DND-41 (cell line): ENCODE results near the gene SHMT2.

Experiments used
- ATAC-seq: fragments of 200-7000 bp; cut with Tn5 transposase; 3 replicates; pipeline ENCODE4 v1.9.1; 2021; ENCODE audit warnings: low read depth; ENCODE audit not compliant: insufficient read depth
- DNase-seq: peaks from one replicate; pipeline ENCODE4 v3.0.0-alpha.2; 2020
- H2AFZ ChIP-seq: 2 replicates; pipeline ENCODE4 v1.6.0; 2012; ENCODE audit warnings: low read depth, low read length
- H3K27ac ChIP-seq: 2 replicates; pipeline ENCODE4 v1.5.1; 2012; ENCODE audit warnings: low read length, inconsistent platforms
- H3K27me3 ChIP-seq: fragments of 200-600 bp; sonication (generic); 2 replicates; pipeline ENCODE4 v1.6.0; 2012; ENCODE audit warnings: low read length, mild to moderate bottlenecking, inconsistent platforms; ENCODE audit not compliant: insufficient read depth, poor library complexity
- H3K36me3 ChIP-seq: 2 replicates; pipeline ENCODE4 v1.5.1; 2012; ENCODE audit warnings: low read length, inconsistent platforms; ENCODE audit not compliant: insufficient read depth
- H3K4me1 ChIP-seq: 2 replicates; pipeline ENCODE4 v1.5.1; 2012; ENCODE audit warnings: mild to moderate bottlenecking, low read length; ENCODE audit not compliant: insufficient read depth
- H3K4me2 ChIP-seq: 2 replicates; pipeline ENCODE4 v1.6.0; 2012; ENCODE audit warnings: mild to moderate bottlenecking, moderate library complexity, low read length, inconsistent platforms; ENCODE audit not compliant: insufficient read depth
- H3K4me3 ChIP-seq, 2 experiments: fragments of 200-600 bp in 1 of 2; shearing (Covaris generic) in 1 of 2; 2 replicates each; pipeline ENCODE4 v1.5.1; 2012 to 2016; ENCODE audit warnings: inconsistent platforms in 2 of 2, low read length in 2 of 2, mild to moderate bottlenecking in 2 of 2, low read depth in 1 of 2, moderate library complexity in 1 of 2
- H3K79me2 ChIP-seq: 2 replicates; pipeline ENCODE4 v1.6.0; 2012; ENCODE audit warnings: low read length, inconsistent platforms; ENCODE audit not compliant: insufficient read depth
- H3K9ac ChIP-seq: 2 replicates; pipeline ENCODE4 v1.6.0; 2012; ENCODE audit warnings: low read depth, mild to moderate bottlenecking, inconsistent platforms, low read length, moderate library complexity
- H3K9me3 ChIP-seq: 2 replicates; pipeline ENCODE4 v1.5.1; 2012; ENCODE audit warnings: low read length, moderate library complexity, mild to moderate bottlenecking, inconsistent platforms; ENCODE audit not compliant: insufficient read depth, severe bottlenecking
- H4K20me1 ChIP-seq: 2 replicates; pipeline ENCODE4 v1.6.0; 2012; ENCODE audit warnings: low read length; ENCODE audit not compliant: insufficient read depth
- CTCF ChIP-seq: IDR thresholded peaks from 2 replicates; pipeline ENCODE4 v1.5.1; 2012; ENCODE audit warnings: borderline replicate concordance, low read length, moderate library complexity, mild to moderate bottlenecking; ENCODE audit not compliant: poor library complexity, severe bottlenecking; ENCODE audit errors: extremely low read depth
- EZH2 ChIP-seq: IDR thresholded peaks from 3 replicates; pipeline ENCODE4 v1.6.1; 2012; ENCODE audit warnings: borderline replicate concordance, low read depth, mild to moderate bottlenecking, moderate library complexity, low read length, inconsistent platforms; ENCODE audit not compliant: severe bottlenecking

The SHMT2 gene

GRCh38 chr12:57231276-57232021, 1.9 kb downstream of the SHMT2 start:
- Histone ChIP-seq H3K4me3 (peak overlapping the region; percentile 52 to 67; a peak in 3 of 4 replicates), H3K36me3 (peaks cover 49% of the 10 kb centered on the region), H2AFZ (no peak overlapping the region), H3K4me1 (peaks cover 44% of the 10 kb centered on the region), H3K9ac (peak overlapping the region; percentile 83), H3K9me3 (no peaks in the 10 kb centered on the region), H3K79me2 (peaks cover 35% of the 10 kb centered on the region), H3K27me3 (no peaks in the 10 kb centered on the region), H3K27ac (peak overlapping the region; percentile 91), H4K20me1 (peaks cover 50% of the 10 kb centered on the region), H3K4me2 (peak overlapping the region; percentile 85)
- ATAC-seq = no peak
- DNase-seq = no peak
- no peak for TF ChIP-seq CTCF
- no peak for TF ChIP-seq EZH2

GRCh38 chr12:57232156-57232756, 2.7 kb downstream of the SHMT2 start:
- no peaks in the 10 kb centered on the region for H3K27me3 ChIP-seq
- DNase-seq (no peak), ATAC-seq (no peak)
- H4K20me1 ChIP-seq = peaks cover 50% of the 10 kb centered on the region
- no peak overlapping the region for H3K4me3 ChIP-seq
- H3K36me3 ChIP-seq = peaks cover 49% of the 10 kb centered on the region
- H3K79me2 ChIP-seq = peaks cover 35% of the 10 kb centered on the region
- H3K4me1 ChIP-seq = peaks cover 44% of the 10 kb centered on the region
- H3K9ac ChIP-seq = no peak overlapping the region; the same call in 1 of the 2 replicates
- H2AFZ ChIP-seq = no peak overlapping the region
- H3K27ac ChIP-seq = no peak overlapping the region
- TF ChIP-seq EZH2 (no peak), CTCF (no peak)
- H3K4me2 ChIP-seq = peak overlapping the region; percentile 85; the same call in 1 of the 2 replicates
- no peaks in the 10 kb centered on the region for H3K9me3 ChIP-seq

GRCh38 chr12:57233357-57234232, 4.1 kb downstream of the SHMT2 start:
- ATAC-seq = no peak

More at GRCh38 chr12:57233357-57234232, 4.1 kb downstream of the SHMT2 start:
- Histone ChIP-seq H3K36me3 (peaks cover 49% of the 10 kb centered on the region), H3K4me1 (peaks cover 41% of the 10 kb centered on the region), H3K27ac (no peak overlapping the region), H3K9ac (no peak overlapping the region), H3K4me3 (no peak overlapping the region), H3K79me2 (peaks cover 35% of the 10 kb centered on the region), H3K9me3 (no peaks in the 10 kb centered on the region), H3K27me3 (no peaks in the 10 kb centered on the region), H2AFZ (no peak overlapping the region), H4K20me1 (peaks cover 50% of the 10 kb centered on the region), H3K4me2 (no peak overlapping the region)
- no peak for DNase-seq
- no peak for TF ChIP-seq CTCF
- no peak for TF ChIP-seq EZH2
